IPS-NIHi11 (cell line): ENCODE measurements around the gene CSAG2.

Experiments
- DNase-seq: peaks from one replicate; pipeline ENCODE4 v3.0.0; 2012; ENCODE audit warnings: mixed read lengths, low spot score

The CSAG2 gene

DNA sequence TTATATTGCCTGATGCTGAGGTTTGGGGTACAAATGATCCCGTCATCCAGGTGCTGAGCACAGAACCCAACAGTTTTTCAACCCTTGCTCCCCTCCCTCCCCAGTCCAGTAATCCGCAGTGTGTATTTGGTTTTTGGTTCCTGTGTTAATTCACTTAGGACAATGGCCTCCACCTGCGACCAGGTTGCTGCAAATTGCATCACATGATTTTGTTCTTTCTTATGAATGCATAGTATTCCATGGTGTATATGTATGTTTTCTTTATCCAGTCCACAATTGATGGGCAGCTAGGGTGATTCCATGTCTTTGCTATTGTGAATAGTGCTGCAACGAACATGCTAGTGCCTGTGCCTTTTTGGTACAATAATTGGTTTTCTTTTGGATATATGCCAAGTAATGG lies 46.0 kb downstream of the CSAG2 start:
- no peak for DNase-seq

DNA sequence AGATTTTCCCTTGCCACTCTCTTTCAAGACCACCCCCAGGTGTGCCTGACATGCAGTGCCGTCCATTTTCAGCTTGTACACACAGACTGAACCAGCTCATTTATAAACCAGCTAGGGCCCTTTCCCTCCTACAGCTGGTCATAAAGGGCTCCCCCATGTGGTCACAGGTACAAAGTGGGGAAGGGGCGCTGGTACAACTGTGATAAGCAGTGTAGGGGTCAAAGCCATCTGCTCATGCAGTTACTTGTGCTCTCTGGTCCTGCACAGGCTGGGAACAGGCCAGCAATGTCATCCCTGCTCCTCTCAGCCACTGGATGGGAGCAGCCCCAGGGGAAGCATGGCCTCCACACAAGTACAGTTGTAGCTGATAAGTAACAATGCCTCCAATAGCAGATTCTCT lies 50.8 kb downstream of the CSAG2 start:
- DNase-seq: peak; percentile 60
